HG03039 (cell line): ENCODE measurements around the gene TRAPPC10.
A peak's percentile ranks its signal among the peaks of the same experiment; 100 is the strongest.
"Not testable (repeated sequence)": the region's sequence is repeated elsewhere in the genome, so short reads cannot be mapped to it uniquely, and the experiment has no call there.

Source experiments
- ATAC-seq: cut with Tn5 transposase; IDR thresholded peaks from one replicate; pipeline ENCODE4 v1.9.1; 2021; ENCODE audit warnings: mild to moderate bottlenecking, moderate library complexity; ENCODE audit not compliant: unreplicated experiment

Gene TRAPPC10

DNA sequence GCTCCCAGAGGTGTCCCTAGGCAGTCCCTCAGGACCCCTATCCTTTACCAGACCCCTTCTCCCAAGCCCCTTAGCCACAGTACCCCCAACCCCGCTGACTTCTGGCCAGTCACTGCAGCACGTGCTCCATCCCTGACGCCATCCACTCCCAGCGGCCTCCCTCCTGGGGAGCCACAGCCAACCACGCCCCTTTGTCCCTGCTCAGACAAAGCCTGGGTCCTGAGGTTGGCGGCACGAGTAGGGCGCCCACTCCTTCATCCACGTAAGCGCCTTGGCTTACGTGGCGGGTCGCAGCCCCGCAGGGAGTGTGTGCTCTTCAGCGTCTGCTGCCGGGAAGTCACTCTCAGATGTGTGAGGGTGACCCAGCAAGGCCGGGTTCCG is 128.4 kb downstream of the TRAPPC10 start:
- not testable (repeated sequence) for ATAC-seq

GRCh38 chr21:44142470-44142869 is 130.4 kb downstream of the TRAPPC10 start:
- not testable (repeated sequence) for ATAC-seq

DNA sequence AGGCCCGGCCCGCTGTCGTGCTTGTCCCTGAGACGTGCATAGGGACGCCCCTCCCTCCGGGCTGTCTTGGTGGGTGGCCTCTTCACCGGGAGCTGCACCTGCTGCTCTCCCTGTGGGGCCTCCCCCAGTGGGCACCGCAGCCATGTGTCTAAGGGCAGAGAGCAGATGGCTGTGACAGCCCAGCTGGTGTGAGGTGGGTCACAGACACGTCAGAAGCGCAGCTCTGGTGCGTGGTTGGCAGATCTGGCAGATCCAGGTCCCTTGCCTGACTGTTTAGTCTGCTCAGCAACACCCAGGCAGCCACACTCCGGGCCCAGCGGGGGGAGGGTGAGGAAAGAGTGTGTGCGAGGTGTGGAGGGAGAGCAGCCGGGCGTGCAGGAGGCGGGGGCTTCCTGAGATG is 131.3 kb downstream of the TRAPPC10 start:
- ATAC-seq: not testable (repeated sequence)

- ATAC-seq: not testable (repeated sequence)
Measured at GRCh38 chr21:44143996-44144395, 131.9 kb downstream of the TRAPPC10 start.

DNA sequence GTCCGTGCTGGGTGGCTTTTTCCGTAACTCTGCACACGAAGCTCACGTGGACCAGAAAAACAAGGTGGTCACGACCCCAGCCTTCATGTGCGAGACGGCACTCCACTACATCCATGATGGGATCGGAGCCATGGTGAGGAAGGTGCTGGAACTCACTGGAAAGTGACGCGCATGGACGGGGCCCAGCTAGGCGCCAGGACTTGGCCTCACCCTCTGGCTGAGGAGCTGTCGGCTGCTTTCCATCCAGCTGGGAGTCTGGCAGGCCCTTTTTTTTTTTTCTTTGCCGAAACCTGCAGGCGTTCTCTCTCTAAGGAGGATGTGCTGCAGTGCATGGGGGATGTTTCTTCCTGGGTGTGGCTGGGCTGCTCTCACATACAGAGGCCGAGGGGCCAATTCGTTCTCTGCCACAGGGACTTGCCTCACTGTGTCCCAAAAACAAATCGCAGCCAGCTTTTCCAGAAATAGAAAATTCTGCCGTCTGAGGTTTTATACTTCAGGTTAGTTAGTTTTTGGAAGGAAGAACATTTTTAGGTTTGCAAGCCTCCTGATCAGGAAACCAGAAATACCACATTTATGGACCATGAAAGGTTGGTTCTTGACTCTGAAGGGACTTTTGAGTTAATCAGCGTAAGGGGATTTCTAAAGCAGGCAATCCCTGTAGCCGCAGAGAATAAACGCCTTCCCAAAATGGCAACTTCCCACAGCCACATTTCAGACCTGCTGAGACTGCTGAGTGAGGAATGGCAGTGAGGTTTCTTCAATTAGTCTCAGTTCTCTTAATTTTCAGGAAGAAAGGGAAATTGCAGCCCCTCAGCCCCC is 132.9 kb downstream of the TRAPPC10 start:
- not testable (repeated sequence) for ATAC-seq

GRCh38 chr21:44145616-44146015 is 133.5 kb downstream of the TRAPPC10 start:
- ATAC-seq: not testable (repeated sequence)

DNA sequence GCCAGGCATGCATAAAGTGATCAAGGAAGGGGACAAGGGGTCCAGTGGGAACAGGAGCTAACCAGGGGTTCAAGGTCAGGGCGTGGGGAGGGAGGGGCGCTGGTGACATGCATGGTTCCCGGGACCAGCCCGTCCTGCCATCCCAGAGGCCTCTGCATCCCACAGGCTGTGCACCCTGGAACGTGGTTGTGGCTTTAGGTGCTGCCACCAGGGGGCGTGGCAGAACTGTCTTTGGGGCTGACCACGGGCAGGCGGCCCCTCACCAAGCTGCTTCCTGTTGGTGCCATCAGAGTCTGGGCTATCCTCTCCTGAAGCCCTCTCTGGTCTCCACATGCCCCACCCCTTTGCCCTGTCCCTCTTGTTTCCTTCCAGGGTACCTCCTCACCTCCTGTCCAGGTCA is 135.0 kb downstream of the TRAPPC10 start:
- not testable (repeated sequence) for ATAC-seq

DNA sequence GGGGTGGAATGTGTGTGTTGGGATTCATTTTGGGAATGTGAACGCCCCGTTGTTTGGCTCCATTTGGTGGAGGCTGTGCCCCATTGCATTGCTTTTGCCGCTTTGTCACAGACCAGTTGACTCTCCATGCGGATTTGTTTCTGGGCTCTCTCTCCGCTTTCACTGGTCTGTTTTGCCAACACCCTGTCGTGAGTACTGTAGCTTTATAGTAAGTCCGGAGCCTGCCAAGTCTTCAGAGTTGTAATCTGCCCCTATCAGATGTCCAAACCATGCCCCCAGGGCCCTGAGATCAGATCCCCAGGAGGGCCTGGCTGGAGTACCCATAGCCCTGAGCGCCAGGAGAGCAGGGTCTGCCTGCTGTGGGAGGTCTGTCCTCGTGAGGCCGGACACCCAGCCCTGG is 138.1 kb downstream of the TRAPPC10 start:
- ATAC-seq: not testable (repeated sequence)

- ATAC-seq: not testable (repeated sequence)
Measured at GRCh38 chr21:44153214-44153888, 141.2 kb downstream of the TRAPPC10 start.

DNA sequence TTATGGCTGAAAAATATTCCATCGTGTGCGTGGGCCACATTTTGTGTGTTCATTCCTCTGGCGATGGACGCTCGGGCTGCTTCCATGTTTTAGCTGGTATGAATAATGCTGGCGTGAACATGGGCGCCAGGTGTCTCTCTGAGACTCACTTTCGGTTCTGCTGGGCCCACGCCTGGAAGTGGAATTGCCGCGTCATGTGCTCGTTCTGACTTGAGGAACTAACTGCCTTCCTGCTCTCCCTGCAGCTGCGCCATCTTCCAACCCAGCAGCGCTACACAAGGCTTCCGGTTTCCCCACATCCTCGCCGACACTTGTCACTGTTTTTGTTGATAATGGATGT is 141.8 kb downstream of the TRAPPC10 start:
- ATAC-seq: not testable (repeated sequence)

- ATAC-seq: peak; percentile 16
Measured at GRCh38 chr21:44154816-44155230, 142.7 kb downstream of the TRAPPC10 start.

GRCh38 chr21:44155231-44155993 is 143.3 kb downstream of the TRAPPC10 start:
- ATAC-seq: peak; percentile 39

GRCh38 chr21:44155994-44156380 is 143.9 kb downstream of the TRAPPC10 start:
- not testable (repeated sequence) for ATAC-seq
